KBM-7 (cell line): ENCODE data around the gene ITGAL.

Source experiments
- DNase-seq: peaks from one replicate; pipeline ENCODE4 v3.0.0-alpha.2; 2015
- in situ Hi-C: fragments of 300-500 bp; cut with MboI; formaldehyde crosslinking; loops from 2 replicates; pipeline ENCODE4 v1.14.3; 2020; ENCODE audit warnings: low sequenced_read_pairs, low pct_unique_long_range_greater_than_20kb, mixed read lengths

ITGAL gene

GRCh38 chr16:30557957-30558788 is 85.6 kb downstream of the ITGAL start, which contains the start of gene ZNF764:
TSS of gene ZNF764 (minus strand) at chr16:30558374. CDS start at chr16:30558182, 192 bp downstream.
- DNase-seq, result peak; percentile 97
- in situ Hi-C loops, result no loop called here

- in situ Hi-C loops, result no loop called here
- DNase-seq, result no peak
Observed at GRCh38 chr16:30558789-30559377, 86.3 kb downstream of the ITGAL start.

GRCh38 chr16:30559690-30560089 is 87.1 kb downstream of the ITGAL start:
- in situ Hi-C loops, result no loop called here
- peak; percentile 45 for DNase-seq

- DNase-seq, result peak; percentile 50
- in situ Hi-C loops, result no loop called here
Observed at GRCh38 chr16:30561089-30561816, 88.7 kb downstream of the ITGAL start.

GRCh38 chr16:30562021-30562420 is 89.5 kb downstream of the ITGAL start:
- in situ Hi-C loops, result no loop called here
- DNase-seq, result no peak

- no peak for DNase-seq
- in situ Hi-C loops, result no loop called here
Observed at GRCh38 chr16:30565526-30565925, 93.0 kb downstream of the ITGAL start.

GRCh38 chr16:30565984-30566383 is 93.4 kb downstream of the ITGAL start:
- in situ Hi-C loops, result no loop called here
- no peak for DNase-seq

GRCh38 chr16:30566531-30566930 is 94.0 kb downstream of the ITGAL start:
- in situ Hi-C loops, result no loop called here
- no peak for DNase-seq

GRCh38 chr16:30567160-30567990 is 94.8 kb downstream of the ITGAL start:
- in situ Hi-C loops, result no loop called here
- DNase-seq, result no peak

- DNase-seq, result peak; percentile 85
- in situ Hi-C loops, result no loop called here
Observed at GRCh38 chr16:30567991-30568638, 95.6 kb downstream of the ITGAL start.

- in situ Hi-C loops, result no loop called here
- no peak for DNase-seq
Observed at GRCh38 chr16:30569281-30569680, 96.7 kb downstream of the ITGAL start.

- in situ Hi-C loops, result no loop called here
- DNase-seq, result no peak
Observed at GRCh38 chr16:30569746-30570635, 97.4 kb downstream of the ITGAL start.

- in situ Hi-C loops, result no loop called here
- DNase-seq, result no peak
Observed at GRCh38 chr16:30570636-30571444, 98.3 kb downstream of the ITGAL start.

- DNase-seq, result peak; percentile 99
- in situ Hi-C loops, result no loop called here
Observed at GRCh38 chr16:30571445-30572322, 99.1 kb downstream of the ITGAL start, which contains the start of gene ZNF688. TSS of gene ZNF688 (minus strand) at chr16:30571714. CDS start at chr16:30571629, 85 bp downstream.
